ENCODE measurements around the gene CD79A.

The CD79A gene

GRCh38 chr19:41876847-41877832 is at the start of gene CD79A:
TSS of gene CD79A (plus strand) at chr19:41877279. CDS start at chr19:41877305, 26 bp downstream.
- no peak within 1 kb of the TSS for H3K27ac ChIP-seq
- TF ChIP-seq CTCF (conservative IDR thresholded peaks at IDR 0.05): no peak

- no peak for TF ChIP-seq CTCF (conservative IDR thresholded peaks at IDR 0.05)
Observed at GRCh38 chr19:41837981-41838708, 38.9 kb upstream of the CD79A start.

GRCh38 chr19:41839211-41839610 is 37.9 kb upstream of the CD79A start:
- H3K27ac ChIP-seq: no peak overlapping the region
- TF ChIP-seq CTCF (conservative IDR thresholded peaks at IDR 0.05): no peak

More at GRCh38 chr19:41837981-41838708, 38.9 kb upstream of the CD79A start:
- H3K27ac ChIP-seq: no peak overlapping the region

- H3K27ac ChIP-seq: no peak overlapping the region
Observed at GRCh38 chr19:41843371-41843770, 33.7 kb upstream of the CD79A start.

GRCh38 chr19:41844601-41845000 is 32.5 kb upstream of the CD79A start, which contains the start of gene LYPD4:
TSS of gene LYPD4 (minus strand) at chr19:41844683. CDS start at chr19:41839285, 5,398 bp downstream.
- no peak within 1 kb of the TSS for H3K27ac ChIP-seq
- TF ChIP-seq CTCF (conservative IDR thresholded peaks at IDR 0.05): no peak

More at GRCh38 chr19:41843371-41843770, 33.7 kb upstream of the CD79A start:
- TF ChIP-seq CTCF (conservative IDR thresholded peaks at IDR 0.05): no peak

GRCh38 chr19:41845001-41845050 is 32.3 kb upstream of the CD79A start, which contains the start of gene DMRTC2:
TSS of gene DMRTC2 (plus strand) at chr19:41845042. CDS start at chr19:41847429, 2,387 bp downstream.
- H3K27ac ChIP-seq: no peak within 1 kb of the TSS
- TF ChIP-seq CTCF (conservative IDR thresholded peaks at IDR 0.05): no peak

GRCh38 chr19:41845051-41845590 is 32.0 kb upstream of the CD79A start:
- H3K27ac ChIP-seq: no peak overlapping the region
- TF ChIP-seq CTCF (conservative IDR thresholded peaks at IDR 0.05): no peak

Measured in VCaP (cell line).